Right lobe of liver (tissue), 4 donors: Measurements from ENCODE around the gene CLDN19.

Experiments used
- POLR2A ChIP-seq: fragments of 450-650 bp; IDR thresholded peaks from one replicate; pipeline ENCODE4 v1.6.1; 2017; ENCODE audit warnings: antibody characterized with exemption, mild to moderate bottlenecking
- TF ChIP-seq, protein P1 (sequence below), 4 donors: fragments of 200-600 bp in 3 of 4; fragments of 450-650 bp in 1 of 4; IDR thresholded peaks; one replicate each; pipeline versions ENCODE4 v1.5.1 to v1.8.0; 2016 to 2022; ENCODE audit warnings: antibody characterized with exemption in 4 of 4, mild to moderate bottlenecking in 2 of 4
- donor health status: DM: no; HTN: no; CAD: no.
- donor health status: DM: no; HTN: no; CAD: no.
- donor health status: DM: no; HTN: yes; CAD: no.

DNA sequence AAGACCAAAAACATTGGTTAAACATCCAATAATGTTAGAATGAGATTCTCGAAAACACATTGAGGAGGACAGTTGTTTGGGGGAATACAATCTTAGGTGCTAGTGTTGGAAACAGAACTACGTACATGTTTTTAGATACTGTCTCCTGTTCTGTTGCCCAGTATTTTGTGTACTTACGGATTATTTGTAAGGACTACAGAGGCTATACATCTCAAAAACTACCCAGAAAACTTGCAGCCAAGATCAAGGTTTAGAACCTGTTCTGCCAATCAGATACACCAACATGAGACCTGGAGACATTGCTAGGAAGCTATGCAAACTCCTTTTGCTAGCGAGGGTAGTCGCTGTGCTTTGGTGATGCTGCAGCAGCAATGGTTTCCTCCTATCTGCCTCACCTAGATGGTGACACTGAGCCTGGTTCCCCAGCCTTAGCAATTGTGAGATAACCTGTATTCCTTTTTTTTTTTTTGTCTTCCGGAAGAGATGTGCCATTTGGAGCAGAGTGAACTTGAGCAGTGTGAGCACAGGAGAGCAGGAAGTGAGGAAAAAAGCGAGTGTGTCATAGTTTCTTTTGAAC is 36.1 kb downstream of the CLDN19 start:
- TF ChIP-seq, protein P1, sequence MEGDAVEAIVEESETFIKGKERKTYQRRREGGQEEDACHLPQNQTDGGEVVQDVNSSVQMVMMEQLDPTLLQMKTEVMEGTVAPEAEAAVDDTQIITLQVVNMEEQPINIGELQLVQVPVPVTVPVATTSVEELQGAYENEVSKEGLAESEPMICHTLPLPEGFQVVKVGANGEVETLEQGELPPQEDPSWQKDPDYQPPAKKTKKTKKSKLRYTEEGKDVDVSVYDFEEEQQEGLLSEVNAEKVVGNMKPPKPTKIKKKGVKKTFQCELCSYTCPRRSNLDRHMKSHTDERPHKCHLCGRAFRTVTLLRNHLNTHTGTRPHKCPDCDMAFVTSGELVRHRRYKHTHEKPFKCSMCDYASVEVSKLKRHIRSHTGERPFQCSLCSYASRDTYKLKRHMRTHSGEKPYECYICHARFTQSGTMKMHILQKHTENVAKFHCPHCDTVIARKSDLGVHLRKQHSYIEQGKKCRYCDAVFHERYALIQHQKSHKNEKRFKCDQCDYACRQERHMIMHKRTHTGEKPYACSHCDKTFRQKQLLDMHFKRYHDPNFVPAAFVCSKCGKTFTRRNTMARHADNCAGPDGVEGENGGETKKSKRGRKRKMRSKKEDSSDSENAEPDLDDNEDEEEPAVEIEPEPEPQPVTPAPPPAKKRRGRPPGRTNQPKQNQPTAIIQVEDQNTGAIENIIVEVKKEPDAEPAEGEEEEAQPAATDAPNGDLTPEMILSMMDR (IDR thresholded peaks at IDR 0.05) = no peak
- TF ChIP-seq POLR2A = no peak
